ENCODE results near the gene MYF5.
A peak's percentile ranks its signal among the peaks of the same experiment; 100 is the strongest.
"Not testable (repeated sequence)": the region's sequence is repeated elsewhere in the genome, so short reads cannot be mapped to it uniquely, and the experiment has no call there.

MYF5 gene
- long read RNA-seq, donor 1, result 0 reads
- long read RNA-seq, donor 2, result 0 reads
- long read RNA-seq, donor 3, result 0 reads
- long read RNA-seq, donor 4, result 0 reads
- long read RNA-seq, donor 5, result 0 reads
- long read RNA-seq, donor 6, result 0 reads
- long read RNA-seq, donor 7, partial matches to known transcripts, result 0 of 2 reads
- long read RNA-seq, donor 7, other reads (novel, unspliced or antisense), result 0 of 2 reads
- long read RNA-seq, donor 8, result 0 reads

DNA sequence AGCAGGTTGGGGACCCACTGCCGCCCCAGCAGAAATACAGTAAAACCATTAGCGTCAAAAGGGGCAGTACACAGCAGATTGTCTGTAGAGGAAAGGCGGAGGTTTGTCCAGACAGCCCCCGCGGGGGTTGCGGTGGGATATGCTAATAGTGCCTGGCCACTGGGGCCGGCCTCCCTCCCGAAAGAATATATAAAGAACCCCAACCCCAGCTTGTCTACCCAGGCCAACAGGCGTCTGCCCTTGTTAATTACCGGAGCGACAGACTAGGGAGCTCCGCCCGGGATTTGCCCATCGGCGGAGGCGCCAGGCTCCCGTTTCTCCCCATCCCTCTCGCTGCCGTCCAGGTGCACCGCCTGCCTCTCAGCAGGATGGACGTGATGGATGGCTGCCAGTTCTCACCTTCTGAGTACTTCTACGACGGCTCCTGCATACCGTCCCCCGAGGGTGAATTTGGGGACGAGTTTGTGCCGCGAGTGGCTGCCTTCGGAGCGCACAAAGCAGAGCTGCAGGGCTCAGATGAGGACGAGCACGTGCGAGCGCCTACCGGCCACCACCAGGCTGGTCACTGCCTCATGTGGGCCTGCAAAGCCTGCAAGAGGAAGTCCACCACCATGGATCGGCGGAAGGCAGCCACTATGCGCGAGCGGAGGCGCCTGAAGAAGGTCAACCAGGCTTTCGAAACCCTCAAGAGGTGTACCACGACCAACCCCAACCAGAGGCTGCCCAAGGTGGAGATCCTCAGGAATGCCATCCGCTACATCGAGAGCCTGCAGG, at the start of gene MYF5:
Gene MYF5 (plus strand): TSS at position 217 of the 774 bp plus-strand sequence. CDS start 152 bp downstream, at position 369.
- peak; percentile 15 for DNase-seq

DNA sequence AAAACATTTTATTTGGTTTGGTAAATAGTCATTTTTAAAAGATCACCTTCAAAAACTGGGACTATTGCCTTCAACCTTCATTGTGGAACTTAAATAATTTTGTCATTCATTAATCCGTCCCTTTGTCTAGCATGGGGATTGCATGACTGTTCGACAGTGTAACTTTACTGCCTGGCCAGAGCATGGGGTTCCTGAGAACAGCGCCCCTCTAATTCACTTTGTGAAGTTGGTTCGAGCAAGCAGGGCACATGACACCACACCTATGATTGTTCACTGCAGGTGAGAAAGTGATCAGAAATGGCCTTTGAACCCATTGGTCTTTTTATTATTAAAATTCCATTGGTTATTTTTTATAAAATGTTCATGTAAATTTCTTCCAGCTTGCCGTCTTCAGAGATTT, 46.5 kb upstream of the MYF5 start:
- no peak for DNase-seq

DNA sequence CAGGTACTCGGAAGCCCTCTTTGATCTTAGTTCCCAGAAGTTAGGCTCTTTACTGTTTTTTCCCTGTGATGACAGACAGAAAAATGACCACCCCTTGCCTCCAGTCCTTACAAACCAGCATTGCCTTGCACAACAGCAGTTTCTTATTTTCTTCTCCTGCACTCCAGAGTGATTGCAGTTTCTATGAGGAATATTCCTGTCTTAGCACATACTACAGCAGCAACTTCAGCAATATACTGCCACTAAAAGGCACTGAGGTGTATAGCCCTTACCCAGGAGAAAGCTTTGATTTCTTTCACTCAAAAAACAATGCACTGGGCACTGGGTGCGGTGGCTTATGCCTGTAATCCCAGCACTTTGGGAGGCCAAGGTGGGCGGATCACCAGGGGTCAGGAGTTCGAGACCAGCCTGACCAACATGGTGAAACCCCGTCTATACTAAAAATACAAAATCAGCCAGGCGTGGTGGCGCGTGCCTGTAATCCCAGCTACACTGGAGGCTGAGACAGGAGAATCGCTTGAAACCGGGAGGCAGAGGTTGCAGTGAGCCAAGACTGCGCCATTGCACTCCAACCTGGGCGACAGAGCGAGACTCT, 40.6 kb upstream of the MYF5 start:
- DNase-seq, result not testable (repeated sequence)

DNA sequence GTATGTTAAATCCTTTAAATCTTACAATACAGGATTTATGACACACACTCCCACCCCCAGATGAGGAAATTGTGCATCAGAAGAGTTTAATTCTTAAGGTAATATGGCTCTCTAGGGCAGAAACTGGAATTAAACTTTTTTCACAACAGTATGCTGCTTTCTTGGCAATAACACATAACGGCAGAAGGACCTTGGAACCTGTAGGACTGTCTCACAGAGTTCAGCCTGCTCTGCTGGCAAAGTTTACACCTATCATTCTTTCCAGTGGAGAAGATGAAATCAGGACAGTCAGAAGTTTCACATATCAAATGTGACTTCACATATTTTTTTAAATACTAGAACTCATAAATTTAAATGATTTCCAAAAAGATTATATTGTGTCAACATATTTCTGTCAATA, 39.9 kb upstream of the MYF5 start:
- no peak for DNase-seq

DNA sequence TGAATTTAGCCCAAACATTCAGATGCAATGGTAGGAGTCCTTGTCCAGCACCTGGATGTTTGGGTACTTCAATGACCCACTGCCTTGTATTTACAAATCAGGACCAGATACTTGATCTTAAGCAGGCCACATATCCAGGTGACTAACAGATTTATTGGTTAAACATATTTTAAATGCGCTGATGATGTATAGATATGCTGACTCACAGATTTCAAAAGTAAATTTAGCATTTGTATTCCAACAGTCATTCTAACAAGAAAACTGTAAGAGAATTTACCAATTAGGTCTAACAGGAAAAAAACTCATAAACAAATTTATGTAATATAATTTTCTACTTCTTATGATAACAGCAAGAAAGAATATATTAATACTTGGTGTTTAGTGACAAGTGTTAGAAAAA, 38.7 kb upstream of the MYF5 start:
- DNase-seq, result no peak

DNA sequence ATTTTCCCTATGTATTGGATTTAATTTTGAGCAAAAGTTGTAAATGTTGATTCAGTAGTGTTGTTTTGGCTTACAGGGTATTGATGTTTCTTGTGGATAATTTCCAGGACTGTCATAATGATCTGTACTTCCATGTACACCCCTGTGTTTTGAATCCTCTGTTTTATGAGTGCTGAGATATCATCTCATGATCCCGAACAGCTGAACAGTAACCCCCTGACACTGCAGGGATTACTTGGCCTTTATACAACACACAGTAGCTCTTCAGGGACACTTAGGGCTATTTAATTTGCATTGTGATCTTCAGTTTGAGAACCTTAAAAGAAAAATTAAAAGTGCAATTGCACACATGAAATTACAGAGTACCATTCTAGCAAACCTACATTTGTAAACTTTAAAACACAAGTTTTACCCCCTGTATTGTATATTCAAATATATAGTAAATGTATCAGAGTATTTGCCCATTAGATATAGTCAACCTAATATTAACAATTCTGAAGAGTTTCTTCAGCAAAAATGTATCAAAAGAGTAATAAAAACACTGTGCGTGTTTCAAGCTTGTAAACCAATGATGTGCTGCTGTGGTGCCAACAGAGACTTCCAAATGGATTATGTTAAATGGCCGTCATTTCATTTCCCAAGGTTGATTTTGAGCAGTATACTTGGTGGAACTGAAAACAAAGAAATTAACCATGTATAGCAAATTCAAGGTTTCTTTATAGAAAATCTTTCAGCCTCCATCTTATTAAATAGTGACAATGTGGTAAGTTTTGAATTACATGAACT, 37.2 kb upstream of the MYF5 start:
- no peak for DNase-seq

DNA sequence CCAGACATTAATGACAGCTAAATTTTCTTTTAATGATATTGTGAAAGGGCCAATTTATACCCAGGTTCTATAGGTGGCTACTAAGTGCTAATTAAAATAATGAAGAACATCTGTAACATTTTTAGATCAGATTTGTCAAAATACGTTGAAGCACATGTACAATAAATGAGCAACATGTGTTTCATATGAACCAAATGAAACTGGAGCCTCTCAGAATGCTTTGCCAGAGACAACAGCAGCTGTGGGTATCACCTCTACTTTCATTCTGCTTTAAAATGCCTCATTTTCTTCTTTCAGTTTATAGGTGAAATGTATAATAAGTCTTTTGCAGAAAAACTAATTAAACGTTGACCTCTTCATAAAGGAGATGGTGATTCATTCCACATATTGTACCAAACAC, 35.4 kb upstream of the MYF5 start:
- DNase-seq, result no peak

DNA sequence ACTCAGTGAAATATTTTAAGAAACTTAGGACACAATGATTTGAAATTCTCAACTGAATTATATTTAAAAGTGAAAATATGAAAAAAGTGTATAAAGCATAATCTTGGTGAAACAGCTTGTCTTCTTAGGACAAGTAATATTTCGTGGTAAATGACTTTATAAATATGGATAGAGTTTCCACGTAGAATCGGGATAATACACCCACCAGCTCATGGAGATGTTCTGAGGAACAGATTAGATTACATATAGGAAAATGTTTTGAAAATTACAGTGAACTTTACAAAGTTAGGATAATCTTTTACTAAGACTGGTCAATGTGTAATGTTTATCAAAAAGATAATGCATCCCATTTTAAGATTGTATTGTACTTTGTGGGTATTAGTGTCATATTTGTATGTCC, 34.9 kb upstream of the MYF5 start:
- DNase-seq, result no peak

DNA sequence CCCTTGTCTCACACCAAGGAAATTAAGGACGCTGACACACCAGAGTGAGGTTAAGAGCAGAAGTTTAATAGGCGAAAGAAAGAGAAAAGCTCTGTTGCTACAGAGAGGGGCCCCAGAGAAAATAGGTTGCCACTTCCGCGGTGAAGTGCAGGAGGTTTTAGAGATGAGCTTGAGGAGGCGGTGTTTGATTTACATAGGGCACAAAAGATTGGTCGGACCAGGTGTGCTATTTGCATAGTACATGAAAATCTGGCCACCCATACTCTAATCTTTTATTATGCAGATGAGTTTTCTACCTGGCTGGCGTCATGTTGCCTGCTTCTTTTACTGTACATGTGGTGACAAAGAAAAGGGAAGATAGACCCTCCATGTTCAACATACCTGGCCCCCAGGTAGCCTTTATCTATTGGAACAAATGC, 32.6 kb upstream of the MYF5 start:
- DNase-seq, result no peak

DNA sequence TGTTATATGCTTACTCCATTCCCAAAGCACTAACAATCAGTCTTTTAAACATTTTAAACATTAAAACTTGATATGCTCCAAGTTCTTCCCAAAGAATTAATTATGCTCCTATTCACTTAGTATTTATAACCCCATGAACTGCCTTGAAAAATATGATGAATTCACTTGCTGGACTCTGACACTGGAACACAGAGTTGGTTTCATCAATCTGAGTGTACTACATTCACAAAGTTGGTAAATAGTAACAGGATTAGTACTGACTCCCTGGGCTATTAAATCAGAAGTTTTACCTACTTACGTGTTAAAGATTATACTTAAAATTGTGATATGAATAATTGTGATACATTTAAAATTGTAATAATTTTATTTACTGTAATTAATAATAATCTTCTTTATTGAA, 26.6 kb upstream of the MYF5 start:
- DNase-seq, result no peak

DNA sequence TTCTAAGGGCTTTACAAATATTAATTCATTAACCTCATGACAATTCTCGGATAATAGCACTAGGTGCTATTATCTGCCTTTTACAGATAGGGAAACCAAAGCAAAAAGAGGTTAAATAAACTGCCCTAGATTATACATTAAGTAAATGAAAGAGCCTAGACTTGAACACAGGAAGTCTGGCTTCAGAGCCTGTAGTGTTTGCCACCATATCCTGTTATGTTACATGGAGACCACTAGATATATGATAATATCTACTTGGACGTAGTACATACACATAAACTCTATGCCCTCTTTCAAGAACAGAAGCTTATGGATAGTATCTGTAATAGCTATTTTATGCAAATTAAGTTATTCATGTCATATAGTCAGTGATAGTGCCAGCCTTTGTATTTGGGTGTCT, 26.2 kb upstream of the MYF5 start:
- no peak for DNase-seq

DNA sequence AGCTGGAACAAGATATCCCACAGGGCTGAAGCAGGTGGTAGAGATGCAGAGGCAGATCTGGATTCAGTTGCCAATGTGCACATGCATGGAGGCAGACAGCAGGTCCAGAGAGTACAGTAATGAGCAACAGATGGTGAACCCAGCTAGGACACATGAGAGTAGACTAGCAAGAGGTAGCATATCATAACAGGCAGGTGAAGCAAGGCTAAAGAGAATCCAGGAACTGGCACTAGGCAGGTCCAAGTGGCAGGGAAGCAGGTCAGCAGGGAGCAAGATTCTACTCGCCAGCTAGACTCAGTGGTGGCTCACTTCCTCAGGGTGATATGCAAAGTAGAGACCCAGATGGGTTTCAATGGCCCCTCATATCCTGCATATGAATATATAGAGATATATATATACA, 24.6 kb upstream of the MYF5 start:
- no peak for DNase-seq

DNA sequence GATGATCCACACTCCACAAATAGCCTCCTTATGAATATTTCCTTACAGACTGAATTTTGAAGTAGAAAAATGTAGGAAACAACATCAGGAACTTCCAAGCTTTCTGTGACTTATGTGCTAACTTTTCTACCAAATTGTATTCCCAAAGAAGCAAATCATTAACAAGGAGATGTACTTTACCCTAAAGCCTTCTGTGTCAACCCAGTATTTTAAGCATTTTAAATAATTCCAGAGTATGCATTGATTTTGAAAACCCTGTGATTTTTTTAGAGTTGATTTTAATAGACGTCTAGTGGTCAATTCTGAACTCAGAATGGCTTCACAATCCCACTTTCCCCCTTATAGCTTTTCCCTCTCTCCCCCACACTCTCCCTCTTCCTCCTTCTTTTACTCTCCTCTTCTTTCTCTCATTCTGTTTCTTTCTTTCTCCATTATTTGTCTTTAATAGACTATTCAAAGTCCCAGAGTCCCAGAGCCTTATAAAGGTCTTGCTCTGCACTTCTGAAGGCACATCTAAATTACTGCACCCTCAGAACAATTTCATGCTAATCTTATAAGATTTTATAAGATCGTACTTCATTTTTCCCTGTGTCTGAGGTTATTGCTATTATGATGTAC, 19.3 kb upstream of the MYF5 start:
- no peak for DNase-seq

DNA sequence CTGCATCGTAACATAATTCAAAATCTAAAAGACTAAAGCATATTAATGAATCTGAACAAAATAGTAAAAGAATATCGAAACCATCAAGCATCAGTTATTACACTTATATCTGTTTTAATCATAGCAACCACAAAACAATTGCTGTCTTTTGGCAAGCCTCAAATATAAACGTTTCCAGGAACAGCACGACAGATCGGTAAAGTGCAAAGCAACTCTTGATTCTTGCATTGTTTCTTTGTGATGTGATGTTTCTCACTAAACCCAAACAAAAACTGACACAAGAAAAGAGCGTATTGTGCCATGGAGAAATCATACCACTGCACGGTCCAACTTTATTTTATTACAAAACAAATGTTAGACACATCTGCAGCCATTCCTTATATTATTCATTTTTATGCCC, 18.5 kb upstream of the MYF5 start:
- DNase-seq, result no peak

DNA sequence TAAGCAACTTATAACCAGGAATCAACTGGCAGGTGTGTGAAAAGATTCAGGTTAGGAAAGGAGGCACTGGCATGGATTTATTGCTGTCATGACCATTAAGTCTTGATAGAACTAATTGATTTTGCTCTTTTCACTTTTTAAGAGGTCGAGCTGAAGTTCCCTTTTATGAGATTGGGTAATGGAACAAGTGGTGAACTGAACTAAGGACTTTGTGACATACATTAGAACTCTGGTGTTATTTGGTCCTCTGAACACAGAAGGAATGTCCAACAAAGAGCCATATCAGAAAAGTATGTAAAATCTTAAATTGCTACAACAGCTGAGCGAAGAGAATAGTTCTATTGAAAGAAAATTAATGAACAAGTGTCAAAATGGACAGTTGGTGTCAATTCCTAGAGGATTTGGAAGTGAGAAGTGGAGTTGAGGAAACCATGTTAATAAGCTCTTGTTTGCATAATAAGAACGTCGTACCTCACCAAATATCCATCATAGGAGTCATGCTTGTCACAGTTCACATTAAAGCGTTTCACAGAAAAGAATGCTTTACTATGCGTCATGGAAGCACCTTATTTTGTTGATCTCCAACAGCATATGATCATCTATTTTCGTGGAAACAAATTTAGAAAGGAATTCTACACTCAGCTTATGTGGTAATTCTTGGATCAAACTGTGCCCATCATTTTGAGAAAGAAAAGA, 17.7 kb upstream of the MYF5 start:
- DNase-seq, result no peak

DNA sequence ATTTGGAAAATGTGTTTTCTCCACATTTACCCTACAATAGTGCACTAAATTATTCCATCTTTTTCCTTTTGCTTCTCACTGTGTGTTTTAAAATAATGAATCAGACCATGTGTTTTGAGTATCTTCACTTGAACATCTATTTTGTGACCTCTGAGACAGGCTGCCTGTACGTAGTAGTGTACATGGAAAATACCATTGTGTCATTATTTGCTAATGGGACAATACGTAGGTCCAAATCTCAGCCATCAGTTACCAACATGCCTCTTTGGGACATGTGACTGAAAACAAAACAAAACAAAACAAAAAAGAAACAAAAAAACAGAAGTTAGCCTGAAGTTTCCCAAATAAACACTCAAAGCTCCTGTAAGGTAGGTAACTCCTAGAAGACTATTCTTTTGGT, 16.4 kb upstream of the MYF5 start:
- no peak for DNase-seq

DNA sequence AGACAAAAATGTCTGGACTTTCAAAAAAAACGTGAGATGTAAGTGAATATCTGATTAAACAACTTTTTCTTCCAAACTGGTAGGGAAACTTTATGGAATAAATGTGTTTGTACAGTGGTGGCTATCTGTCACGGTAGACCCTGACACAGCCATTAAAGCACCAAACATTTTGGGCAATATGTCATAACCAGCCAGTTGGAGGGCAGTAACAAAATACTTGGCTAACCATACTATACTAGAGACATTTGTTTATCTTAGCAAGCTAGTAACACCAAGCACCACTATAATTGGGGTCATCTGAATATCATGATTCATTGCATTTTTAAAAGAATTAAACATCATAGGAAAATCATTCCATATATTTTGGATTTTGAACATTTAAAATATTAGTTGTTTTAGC, 15.3 kb upstream of the MYF5 start:
- DNase-seq, result no peak

DNA sequence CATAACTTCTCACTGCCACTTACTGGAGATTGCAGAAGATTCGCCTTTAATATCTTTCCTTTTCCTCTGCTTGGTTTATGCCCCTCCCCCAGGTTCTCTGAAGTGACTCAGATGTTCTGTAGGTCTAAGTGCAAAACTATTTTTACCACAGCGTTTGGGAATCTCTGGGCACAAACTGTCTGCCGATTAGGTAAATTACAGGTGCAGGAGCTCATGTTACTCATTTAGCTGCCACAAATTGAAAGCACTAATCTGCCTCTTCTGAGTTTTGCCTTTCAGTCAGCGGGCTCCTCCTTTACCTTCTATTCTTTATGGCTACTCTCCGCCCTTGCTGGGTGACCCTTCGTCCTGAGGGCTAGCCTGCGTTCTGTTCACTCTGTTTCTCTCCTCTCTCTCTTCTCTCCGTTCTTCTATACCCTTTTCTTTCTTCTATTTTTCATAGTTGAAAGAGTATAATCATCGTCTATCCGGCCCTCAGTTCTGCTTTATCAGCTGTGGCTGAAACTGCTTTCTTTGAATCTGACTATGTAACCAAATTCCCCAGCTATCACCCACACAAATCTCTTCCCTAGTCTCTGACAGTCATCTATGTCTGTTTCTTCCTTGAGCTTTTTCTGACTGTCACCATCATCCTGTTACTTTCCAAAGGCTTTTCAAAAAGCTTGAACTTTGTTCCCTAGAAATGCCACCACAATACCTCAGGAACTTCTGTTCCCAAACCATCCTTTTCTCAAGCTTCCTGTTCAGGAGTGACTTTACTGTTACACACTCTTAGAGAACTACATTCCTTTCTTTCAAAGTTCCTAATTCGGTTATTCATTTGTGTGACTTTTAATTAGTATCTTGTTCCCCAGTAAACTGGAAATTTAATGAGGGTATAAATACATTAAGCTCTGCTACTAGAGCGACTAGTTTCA, 13.6 kb upstream of the MYF5 start:
- peak; percentile 6 for DNase-seq

DNA sequence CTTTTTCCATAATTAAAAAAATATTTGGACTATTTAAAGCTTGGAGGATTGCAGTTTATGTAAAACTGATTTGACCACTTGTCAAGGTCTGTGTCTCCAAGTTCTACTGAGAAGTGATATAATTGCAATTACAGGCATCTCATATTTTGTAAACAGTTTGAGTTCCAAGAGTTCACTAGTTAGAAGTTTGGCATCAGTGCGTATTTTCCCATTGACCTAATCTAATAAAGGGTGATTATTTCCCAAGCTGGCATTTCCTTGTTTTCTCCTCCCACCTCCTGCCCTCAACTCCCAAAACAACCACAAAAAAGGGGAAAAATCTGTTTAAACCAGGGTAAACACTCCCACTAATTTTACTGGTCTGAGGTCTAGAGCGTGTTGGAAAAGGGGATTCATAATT, 12.3 kb upstream of the MYF5 start:
- DNase-seq, result no peak

DNA sequence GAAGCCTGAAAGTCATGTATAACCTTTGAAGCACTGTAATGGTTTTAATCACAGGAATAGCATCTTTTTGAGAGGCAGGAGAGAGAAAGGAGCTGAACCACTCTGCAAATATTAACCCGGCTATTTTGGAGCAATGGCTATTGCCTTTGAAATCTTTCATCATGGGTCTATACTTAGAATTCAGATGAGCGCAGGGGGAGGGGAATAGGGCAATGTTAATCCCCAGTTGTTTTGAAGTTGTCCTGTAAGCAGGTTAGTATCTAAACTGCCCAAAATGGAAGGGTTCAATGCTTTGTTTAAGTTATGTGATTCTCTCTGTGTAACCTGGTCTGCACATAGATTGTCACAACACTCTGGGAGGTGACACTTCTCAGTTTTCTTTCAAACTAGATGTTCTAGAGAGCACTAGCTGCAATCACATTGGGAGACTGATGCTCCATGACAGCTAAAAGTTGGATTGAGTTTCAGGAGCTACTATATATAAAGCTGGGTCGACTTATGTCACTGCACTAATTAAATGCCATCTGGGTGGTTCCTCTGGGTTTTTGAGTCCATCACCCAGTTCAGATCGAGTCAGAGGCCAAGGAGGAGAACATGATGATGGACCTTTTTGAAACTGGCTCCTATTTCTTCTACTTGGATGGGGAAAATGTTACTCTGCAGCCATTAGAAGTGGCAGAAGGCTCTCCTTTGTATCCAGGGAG, 9.4 kb upstream of the MYF5 start, which contains the start of gene MYF6:
Gene MYF6 (plus strand): TSS at position 509 of the 704 bp plus-strand sequence. CDS start 86 bp downstream, at position 595.
- DNase-seq, result no peak

Measured in right kidney (tissue), 9 donors.